HEK293T (cell line): ENCODE measurements around the gene SLC18A3.

Source experiments
- ARNT ChIP-seq: fragments of 450-650 bp; IDR thresholded peaks from 2 replicates; pipeline ENCODE4 v1.6.1; 2017; ENCODE audit warnings: mild to moderate bottlenecking
- FOXK2 ChIP-seq: fragments of 450-650 bp; IDR thresholded peaks from 2 replicates; pipeline ENCODE4 v1.6.1; 2016; ENCODE audit warnings: mild to moderate bottlenecking
- FOXM1 ChIP-seq: fragments of 450-650 bp; IDR thresholded peaks from 2 replicates; pipeline ENCODE4 v1.6.1; 2017; ENCODE audit warnings: mild to moderate bottlenecking, borderline replicate concordance
- LEF1 ChIP-seq: fragments of 450-650 bp; IDR thresholded peaks from 2 replicates; pipeline ENCODE4 v1.6.1; 2017; ENCODE audit warnings: mild to moderate bottlenecking, borderline replicate concordance
- NFRKB ChIP-seq: fragments of 450-650 bp; IDR thresholded peaks from 2 replicates; pipeline ENCODE4 v1.6.1; 2016; ENCODE audit warnings: mild to moderate bottlenecking, moderate library complexity
- PKNOX1 ChIP-seq: fragments of 450-650 bp; IDR thresholded peaks from 2 replicates; pipeline ENCODE4 v1.6.1; 2016
- SUZ12 ChIP-seq: fragments of 450-650 bp; IDR thresholded peaks from 2 replicates; pipeline ENCODE4 v1.6.1; 2016; ENCODE audit warnings: mild to moderate bottlenecking

GRCh38 chr10:49613882-49614241 lies 3.8 kb downstream of the SLC18A3 start, which contains the start of gene CHAT:
- TF ChIP-seq PKNOX1, result no peak
- no peak for TF ChIP-seq ARNT
- TF ChIP-seq LEF1, result no peak
- no peak for TF ChIP-seq NFRKB
- no peak for TF ChIP-seq SUZ12
- TF ChIP-seq FOXM1, result no peak
- no peak for TF ChIP-seq FOXK2
